Aorta (tissue), 5 donors: ENCODE measurements around the gene GINS2. TPM values are rescaled to one million over a fixed set of nuclear protein-coding genes. Genes with fewer than 3 reads are reported as not detected.

Experiments used
- ATAC-seq: fragments of 200-7000 bp; cut with Tn5 transposase; one replicate; pipeline ENCODE4 v1.9.1; 2022; ENCODE audit warnings: moderate library complexity; ENCODE audit not compliant: low FRiP score
- DNase-seq, 2 donors: peaks; one replicate each; pipeline ENCODE4 v3.0.0-alpha.2; 2020
- H3K27ac ChIP-seq, 2 donors: one replicate each; pipeline ENCODE4 v1.5.1; 2013; ENCODE audit warnings: low read length in 2 of 2, mild to moderate bottlenecking in 2 of 2, moderate library complexity in 2 of 2, control low read depth in 1 of 2, inconsistent platforms in 1 of 2, low read depth in 1 of 2
- H3K27me3 ChIP-seq, 2 donors: one replicate each; pipeline ENCODE4 v1.6.1; 2013; ENCODE audit warnings: control low read depth in 1 of 2, low read length in 1 of 2, mild to moderate bottlenecking in 1 of 2, moderate library complexity in 1 of 2; ENCODE audit not compliant: insufficient read depth in 2 of 2, control insufficient read depth in 1 of 2
- H3K36me3 ChIP-seq, 2 donors: one replicate each; pipeline ENCODE4 v1.6.1; 2013; ENCODE audit warnings: control low read depth in 1 of 2, low read length in 1 of 2, mild to moderate bottlenecking in 1 of 2; ENCODE audit not compliant: insufficient read depth in 2 of 2, control insufficient read depth in 1 of 2
- H3K4me1 ChIP-seq, 2 donors: one replicate each; pipeline ENCODE4 v1.6.1; 2013; ENCODE audit warnings: low read length in 2 of 2, control low read depth in 1 of 2, mild to moderate bottlenecking in 1 of 2, moderate library complexity in 1 of 2; ENCODE audit not compliant: insufficient read depth in 2 of 2, control insufficient read depth in 1 of 2
- H3K4me3 ChIP-seq, 2 donors: one replicate each; pipeline ENCODE4 v1.5.1; 2013; ENCODE audit warnings: low read length in 2 of 2, control low read depth in 1 of 2, mild to moderate bottlenecking in 1 of 2
- H3K9me3 ChIP-seq: one replicate; pipeline ENCODE4 v1.6.1; 2013; ENCODE audit warnings: mild to moderate bottlenecking, low read length; ENCODE audit not compliant: control insufficient read depth
- WGBS, 2 donors: extraction: QIAGEN DNeasy Blood & Tissue Kit; methylation state at CpG; one replicate each; pipeline ENCODE4 v1.1.7; 2013; 5-methylcytosine and 5-hydroxymethylcytosine counted together
- intact Hi-C, 2 donors: fragments of 100-400 bp; cut with DNase I; formaldehyde crosslinking; loops; one replicate each; pipeline versions ENCODE4 v1.14.2 to v1.15.0; 2022
- polyA plus RNA-seq, 2 donors: library from polyadenylated mRNA; stranded (reverse); fragments of 200-250 nt; gene quantifications; one replicate each; pipeline ENCODE4 v1.2.3, GENCODE V29; 2013
- total RNA-seq, 2 donors: library from RNA; stranded (reverse); fragmentation: NEBNext Ultra II Directional; extraction: Animal tissue kit (Norgen Biotek cat#: 25700); gene quantifications; one replicate each; pipeline ENCODE4 v1.2.1, GENCODE V29; 2021
- donor health status: healthy with polysubstance abuse.
- donor health status: Bipolar disorder and iron deficiency.
- donor health status: DM: no; HTN: no; CAD: no.
- donor health status: DM: no; HTN: no; CAD: no.
- donor health status: DM: yes; HTN: yes; CAD: no.

The GINS2 gene
- total and polyA plus RNA-seq, 4 donors, result 0.23 to 0.75 (median 0.66) TPM

- ATAC-seq (no peak), DNase-seq (no peak)
- WGBS, 2 donors, result 66 to 69% methylated on average over 12 of the region's 12 CpGs
- Histone ChIP-seq H3K9me3 (peaks cover 2% of the 10 kb centered on the region), H3K4me1 (no peaks in the 10 kb centered on the region), H3K27ac (no peak overlapping the region), H3K27me3 (no peaks in the 10 kb centered on the region), H3K36me3 (no peaks in the 10 kb centered on the region), H3K4me3 (no peak overlapping the region)
- intact Hi-C loops, result no loop called here
Observed at GRCh38 chr16:85698935-85699558, 10.3 kb upstream of the GINS2 start.

DNA sequence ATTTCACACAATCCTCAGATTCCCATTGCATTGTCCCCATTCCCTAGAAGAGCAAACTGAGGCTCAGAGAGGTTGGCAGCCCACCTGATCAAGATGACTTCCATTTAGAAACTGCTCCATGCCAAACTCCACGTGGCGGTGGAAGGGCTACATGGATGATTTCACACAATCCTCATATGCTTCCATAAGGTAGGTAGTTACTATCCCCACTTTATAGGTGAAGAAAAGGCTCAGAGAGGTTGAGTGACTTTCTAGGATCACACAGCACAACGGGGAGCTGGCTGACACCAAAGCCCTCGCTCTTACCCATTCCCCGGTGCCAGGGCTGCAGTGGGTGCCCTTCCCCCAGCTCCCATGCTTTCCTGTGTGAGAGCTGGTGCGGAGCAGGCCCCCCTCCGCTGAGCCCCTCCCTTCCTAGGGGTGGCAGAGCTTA lies 9.7 kb upstream of the GINS2 start:
- no peak overlapping the region for H3K4me3 ChIP-seq
- 85 to 86% methylated on average over 7 of the region's 7 CpGs for WGBS, 2 donors
- intact Hi-C loops, result no loop called here
- H3K27ac ChIP-seq, result no peak overlapping the region
- no peak for ATAC-seq
- peaks cover 2% of the 10 kb centered on the region for H3K9me3 ChIP-seq
- no peaks in the 10 kb centered on the region for H3K27me3 ChIP-seq
- no peaks in the 10 kb centered on the region for H3K4me1 ChIP-seq
- no peak for DNase-seq
- no peaks in the 10 kb centered on the region for H3K36me3 ChIP-seq

DNA sequence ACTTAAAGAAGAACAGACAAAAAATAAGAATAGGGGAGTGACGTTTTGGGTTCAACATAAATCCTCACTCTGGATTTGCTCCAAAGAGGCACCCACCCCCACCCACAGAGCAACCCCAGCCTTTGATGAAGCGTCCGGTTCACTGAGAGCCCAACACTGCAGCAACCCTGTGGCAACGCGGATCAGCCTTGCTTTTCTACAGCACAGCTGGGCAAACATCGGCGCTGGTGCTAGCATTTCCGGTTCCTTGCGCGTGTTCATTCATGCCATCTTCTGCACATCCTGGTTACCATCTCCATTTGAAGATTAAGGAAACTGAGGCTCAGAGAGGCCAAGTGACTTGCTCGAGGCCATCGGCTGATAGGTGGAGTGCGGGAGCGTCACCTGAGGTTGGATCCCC lies 8.7 kb upstream of the GINS2 start:
- intact Hi-C loops, result no loop called here
- no peak for ATAC-seq
- no peak for DNase-seq
- Histone ChIP-seq H3K4me3 (no peak overlapping the region), H3K9me3 (peaks cover 2% of the 10 kb centered on the region), H3K36me3 (no peaks in the 10 kb centered on the region), H3K27me3 (no peaks in the 10 kb centered on the region), H3K27ac (no peak overlapping the region), H3K4me1 (no peaks in the 10 kb centered on the region)
- WGBS, 2 donors, result 56 to 63% methylated on average over 14 of the region's 14 CpGs

- intact Hi-C loops, result no loop called here
- ATAC-seq (no peak), DNase-seq (no peak)
- 77 to 78% methylated on average over 16 of the region's 16 CpGs for WGBS, 2 donors
- Histone ChIP-seq H3K4me3 (no peak overlapping the region), H3K27ac (no peak overlapping the region), H3K27me3 (no peaks in the 10 kb centered on the region), H3K4me1 (no peaks in the 10 kb centered on the region), H3K36me3 (no peaks in the 10 kb centered on the region), H3K9me3 (peaks cover 2% of the 10 kb centered on the region)
Observed at GRCh38 chr16:85696781-85697180, 8.0 kb upstream of the GINS2 start.

DNA sequence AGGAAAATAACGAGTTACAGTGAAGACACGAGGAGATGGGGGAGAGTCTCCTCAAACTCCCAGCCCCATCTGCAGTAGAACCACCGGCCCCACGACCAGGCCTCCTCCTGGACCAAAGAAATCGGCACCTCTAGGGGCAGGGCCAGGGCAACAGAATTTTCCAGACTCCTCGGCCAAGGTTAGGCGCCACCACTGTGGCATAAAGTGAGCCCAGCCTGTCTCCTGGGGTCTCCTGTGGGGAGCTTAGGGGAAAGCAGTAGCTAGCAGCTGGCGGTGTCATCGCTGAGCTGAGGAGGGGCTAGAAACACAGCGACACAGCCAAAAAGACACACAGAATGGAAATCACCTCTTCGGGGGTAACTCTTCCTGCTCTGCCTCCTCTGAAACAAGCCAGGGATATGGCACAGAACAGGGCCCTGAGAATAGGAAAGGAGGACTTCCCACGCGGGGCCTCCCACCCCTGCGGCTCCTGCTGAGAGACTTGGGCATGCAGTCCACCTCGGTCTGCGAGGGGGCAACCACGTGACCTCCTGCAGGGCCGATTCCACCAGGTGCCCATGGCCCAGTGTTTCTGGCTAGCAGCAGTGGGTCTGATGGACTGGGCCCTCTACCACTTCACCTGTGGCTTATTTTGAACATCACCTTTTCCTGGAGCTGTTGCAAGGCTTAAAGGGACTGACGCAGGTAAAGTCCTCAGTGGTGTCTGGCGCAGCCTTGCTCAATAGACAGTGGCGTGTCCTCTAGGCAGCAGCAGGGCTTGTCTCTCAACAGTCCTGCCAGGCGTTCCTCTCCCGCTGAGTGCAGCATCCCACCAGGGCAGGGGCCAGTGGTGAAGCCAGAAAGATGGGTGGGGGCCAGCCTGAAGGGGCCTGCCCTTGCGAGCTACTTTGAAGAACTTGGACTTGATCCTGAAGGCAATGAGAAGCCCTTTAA lies 6.7 kb upstream of the GINS2 start:
- intact Hi-C loops, result no loop called here
- no peak for DNase-seq
- ATAC-seq, result no peak

GRCh38 chr16:85690469-85691064 lies 1.8 kb upstream of the GINS2 start:
- H3K36me3 ChIP-seq, result no peaks in the 10 kb centered on the region
- H3K27ac ChIP-seq, result no peak overlapping the region
- no peaks in the 10 kb centered on the region for H3K27me3 ChIP-seq
- H3K4me3 ChIP-seq, result no peak overlapping the region
- H3K9me3 ChIP-seq, result no peaks in the 10 kb centered on the region
- H3K4me1 ChIP-seq, result no peaks in the 10 kb centered on the region
- no peak for DNase-seq
- no peak for ATAC-seq
- intact Hi-C loops, result no loop called here
- 28% methylated on average over 7 of the region's 7 CpGs for WGBS, 2 donors

More for the DNA sequence above, 6.7 kb upstream of the GINS2 start:
- Histone ChIP-seq H3K4me1 (no peaks in the 10 kb centered on the region), H3K36me3 (no peaks in the 10 kb centered on the region), H3K9me3 (no peaks in the 10 kb centered on the region), H3K4me3 (no peak overlapping the region), H3K27me3 (no peaks in the 10 kb centered on the region), H3K27ac (no peak overlapping the region)
- 74 to 78% methylated on average over 24 of the region's 24 CpGs for WGBS, 2 donors

GRCh38 chr16:85689950-85690320 lies 1.2 kb upstream of the GINS2 start:
- WGBS, 2 donors, result 57 to 62% methylated on average over 9 of the region's 9 CpGs
- no peaks in the 10 kb centered on the region for H3K9me3 ChIP-seq
- H3K4me3 ChIP-seq, result no peak overlapping the region
- no peaks in the 10 kb centered on the region for H3K27me3 ChIP-seq
- no peaks in the 10 kb centered on the region for H3K36me3 ChIP-seq
- intact Hi-C loops, result no loop called here
- H3K27ac ChIP-seq, result no peak overlapping the region
- no peak for ATAC-seq
- H3K4me1 ChIP-seq, result no peaks in the 10 kb centered on the region
- no peak for DNase-seq

GRCh38 chr16:85689285-85689949 lies 663 bp upstream of the GINS2 start:
- WGBS, 2 donors, result 36 to 39% methylated on average over 27 of the region's 27 CpGs
- H3K36me3 ChIP-seq, result no peaks in the 10 kb centered on the region
- no peak overlapping the region for H3K27ac ChIP-seq
- no peak for ATAC-seq
- H3K4me3 ChIP-seq, result no peak overlapping the region
- no peaks in the 10 kb centered on the region for H3K4me1 ChIP-seq
- no peaks in the 10 kb centered on the region for H3K27me3 ChIP-seq
- DNase-seq, result no peak
- H3K9me3 ChIP-seq, result no peaks in the 10 kb centered on the region
- intact Hi-C loops, result no loop called here
